Upper lobe of left lung (tissue), 4 donors: ENCODE results near the gene HINT3.

Experiments used
- CTCF ChIP-seq, 6 experiments: fragments of 450-650 bp in 4 of 6; fragments of 200-600 bp in 2 of 6; sonication (generic) in 2 of 6; IDR thresholded peaks; one replicate each; pipeline ENCODE4 v1.5.1; 2016 to 2019; ENCODE audit warnings: antibody characterized with exemption in 6 of 6
- EP300 ChIP-seq, 4 donors: sonication (generic); formaldehyde crosslinking; IDR thresholded peaks; one replicate each; pipeline ENCODE4 v1.5.1; 2017; ENCODE audit warnings: antibody characterized with exemption in 4 of 4, control low read depth in 2 of 4
- POLR2A ChIP-seq, 4 donors: fragments of 450-650 bp; IDR thresholded peaks; one replicate each; pipeline ENCODE4 v1.5.1; 2016 to 2017; ENCODE audit warnings: antibody characterized with exemption in 4 of 4, mild to moderate bottlenecking in 2 of 4

DNA sequence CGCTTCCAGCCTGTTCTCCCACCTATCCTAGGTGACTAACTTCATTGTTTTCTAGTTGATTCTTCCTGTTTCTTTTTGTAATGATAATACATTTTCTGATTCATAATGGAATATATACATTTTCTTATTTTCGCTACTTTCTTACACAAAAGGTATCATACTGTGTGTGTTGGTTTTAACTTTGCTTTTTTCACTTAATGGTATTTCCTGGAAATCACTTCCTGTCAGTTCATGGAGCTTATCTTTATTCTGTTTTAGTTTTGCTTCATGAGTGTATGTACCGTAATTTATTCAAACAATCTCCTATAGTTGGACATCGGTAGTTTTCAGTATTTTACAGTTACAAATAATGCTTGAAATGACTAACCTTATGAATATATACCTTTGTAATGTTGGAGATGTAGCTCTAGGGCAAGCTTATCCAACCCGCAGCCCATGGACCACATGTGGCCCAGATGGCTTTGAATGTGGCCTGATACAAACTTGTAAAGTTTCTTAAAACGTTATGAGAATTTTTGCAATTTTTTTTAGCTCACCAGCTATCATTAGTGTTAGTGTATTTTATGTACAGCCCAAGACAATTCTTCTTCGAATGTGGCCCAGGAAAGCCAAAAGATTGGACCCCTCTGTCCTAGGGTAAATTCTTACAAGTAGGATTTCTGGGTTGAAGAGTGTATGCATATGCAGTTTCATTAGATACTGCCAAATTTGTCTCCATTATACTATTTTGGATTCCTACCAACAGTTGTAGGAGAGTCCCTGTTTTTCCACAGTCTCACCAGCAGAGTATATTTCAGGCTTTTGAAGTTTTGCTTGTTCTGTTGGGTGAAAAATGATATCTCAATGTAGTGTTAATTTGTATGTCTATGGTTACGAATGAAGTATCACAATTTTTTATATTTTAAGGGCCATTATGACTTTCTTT, 46.4 kb downstream of the HINT3 start:
- TF ChIP-seq CTCF (IDR thresholded peaks at IDR 0.05) (no peak), POLR2A (IDR thresholded peaks at IDR 0.05) (no peak), EP300 (IDR thresholded peaks at IDR 0.05) (no peak)
